IMR-90 (cell line): ENCODE results near the gene JAKMIP2.
"Not testable (repeated sequence)": the region's sequence is repeated elsewhere in the genome, so short reads cannot be mapped to it uniquely, and the experiment has no call there.

Experiments used
- BHLHE40 ChIP-seq: fragments of 150-350 bp; IDR thresholded peaks from 2 replicates; pipeline ENCODE4 v1.6.1; 2016; ENCODE audit warnings: mild to moderate bottlenecking, low read depth, low read length
- CEBPB ChIP-seq: IDR thresholded peaks from 2 replicates; pipeline ENCODE4 v1.6.1; 2012; ENCODE audit warnings: low read depth, low read length, improper control_type of control experiment
- CTCF ChIP-seq: conservative IDR thresholded peaks from 2 replicates; pipeline ENCODE4 v1.5.1; 2012; ENCODE audit warnings: mild to moderate bottlenecking, low read depth, low read length, improper control_type of control experiment
- MAZ ChIP-seq: IDR thresholded peaks from 2 replicates; pipeline ENCODE4 v1.6.1; 2012; ENCODE audit warnings: low read depth, mild to moderate bottlenecking, low read length, improper control_type of control experiment, moderate library complexity, borderline replicate concordance
- MXI1 ChIP-seq: IDR thresholded peaks from 2 replicates; pipeline ENCODE4 v1.6.1; 2012; ENCODE audit warnings: low read depth, mild to moderate bottlenecking, low read length, moderate library complexity, borderline replicate concordance
- POLR2A ChIP-seq: IDR thresholded peaks from 2 replicates; pipeline ENCODE4 v1.6.1; 2012; ENCODE audit warnings: mild to moderate bottlenecking, low read depth, low read length
- RAD21 ChIP-seq: IDR thresholded peaks from 2 replicates; pipeline ENCODE4 v1.6.1; 2012; ENCODE audit warnings: low read length, improper control_type of control experiment
- RFX5 ChIP-seq: IDR thresholded peaks from 2 replicates; pipeline ENCODE4 v1.8.0; 2012; ENCODE audit warnings: low read depth, mild to moderate bottlenecking, low read length, moderate library complexity
- SMC3 ChIP-seq: fragments of 150-350 bp; IDR thresholded peaks from 2 replicates; pipeline ENCODE4 v1.6.1; 2016; ENCODE audit warnings: low read depth, mild to moderate bottlenecking, antibody characterized with exemption, low read length, moderate library complexity

- not testable (repeated sequence) for TF ChIP-seq SMC3, CTCF, MXI1, RAD21, POLR2A, BHLHE40, CEBPB, RFX5, MAZ
Measured at GRCh38 chr5:147580418-147580817, 202.1 kb downstream of the JAKMIP2 start.
